C1 segment of cervical spinal cord (tissue), 14 donors: ENCODE results near the gene BAG5.
"Not testable (repeated sequence)": the region's sequence is repeated elsewhere in the genome, so short reads cannot be mapped to it uniquely, and the experiment has no call there.

Experiments
- DNase-seq, 14 donors: peaks; one replicate each; lab custom pipeline; 2025; lab: John Stamatoyannopoulos, UW

The BAG5 gene

GRCh38 chr14:103524002-103524935 lies 38.2 kb downstream of the BAG5 start:
- DNase-seq, result no peak

- DNase-seq, result no peak
Measured at GRCh38 chr14:103523575-103523954, 38.9 kb downstream of the BAG5 start.

GRCh38 chr14:103522649-103523574 lies 39.5 kb downstream of the BAG5 start, which contains the start of gene CKB:
TSS of gene CKB (minus strand) at chr14:103522830. CDS start at chr14:103522493, 337 bp downstream.
- peak in 11 of 14 donors; percentile 45 to 82 (median 65) for DNase-seq

- DNase-seq, result peak in 1 of 14 donors; percentile 49
Measured at GRCh38 chr14:103521951-103522563, 40.4 kb downstream of the BAG5 start.

GRCh38 chr14:103521438-103521950 lies 41.0 kb downstream of the BAG5 start:
- DNase-seq, result peak in 3 of 14 donors; percentile 66 to 87 (median 77)

- DNase-seq, result peak in 12 of 14 donors; percentile 50 to 87 (median 68)
Measured at GRCh38 chr14:103520657-103521437, 41.6 kb downstream of the BAG5 start.

GRCh38 chr14:103520269-103520656 lies 42.2 kb downstream of the BAG5 start:
- DNase-seq, result no peak

GRCh38 chr14:103519837-103520212 lies 42.6 kb downstream of the BAG5 start:
- DNase-seq, result no peak

- DNase-seq, result no peak
Measured at GRCh38 chr14:103519043-103519836, 43.2 kb downstream of the BAG5 start.

- DNase-seq, result peak in 8 of 14 donors; percentile 33 to 70 (median 54)
Measured at GRCh38 chr14:103518422-103519042, 43.9 kb downstream of the BAG5 start.

GRCh38 chr14:103517721-103518421 lies 44.6 kb downstream of the BAG5 start:
- DNase-seq, result peak in 1 of 14 donors; percentile 63

GRCh38 chr14:103517174-103517566 lies 45.3 kb downstream of the BAG5 start:
- no peak for DNase-seq

- DNase-seq, result peak in 1 of 14 donors; percentile 27
Measured at GRCh38 chr14:103516426-103517173, 45.9 kb downstream of the BAG5 start.

GRCh38 chr14:103514596-103515421 lies 47.6 kb downstream of the BAG5 start:
- DNase-seq, result no peak

- peak in 10 of 14 donors; percentile 22 to 86 (median 58) for DNase-seq
Measured at GRCh38 chr14:103512701-103513611, 49.5 kb downstream of the BAG5 start.

- DNase-seq, result not testable (repeated sequence)
Measured at GRCh38 chr14:103512180-103512579, 50.3 kb downstream of the BAG5 start.
